Gastrocnemius medialis (tissue), 4 donors: ENCODE data around the gene RAB3A. TPM values are rescaled to one million over a fixed set of nuclear protein-coding genes. Genes with fewer than 3 reads are reported as not detected.

ENCODE experiments used
- ATAC-seq, 2 donors: fragments of 150-250 bp; one replicate each; pipeline ENCODE4 v1.9.1; 2016
- DNase-seq, 2 donors: peaks; one replicate each; pipeline ENCODE4 v3.0.0-alpha.2; 2019
- H3K27ac ChIP-seq, 4 donors: fragments of 200-600 bp; sonication (generic); 1 replicate in 1 of 4; 2 replicates in 3 of 4; pipeline ENCODE4 v1.5.1; 2016 to 2018; ENCODE audit warnings: mild to moderate bottlenecking in 2 of 4, moderate library complexity in 1 of 4
- H3K27me3 ChIP-seq, 3 donors: fragments of 200-600 bp; sonication (generic) in 2 of 3; 1 replicate in 1 of 3; 2 replicates in 2 of 3; pipeline versions ENCODE4 v1.5.1 to v1.6.0; 2016 to 2019; ENCODE audit warnings: mild to moderate bottlenecking in 1 of 3, moderate library complexity in 1 of 3
- H3K36me3 ChIP-seq, 2 donors: fragments of 200-600 bp; sonication (generic) in 1 of 2; one replicate each; pipeline ENCODE4 v1.5.1; 2017 to 2018
- H3K4me1 ChIP-seq, 2 donors: fragments of 200-600 bp; sonication (generic) in 1 of 2; one replicate each; pipeline ENCODE4 v1.5.1; 2016 to 2017; ENCODE audit warnings: mild to moderate bottlenecking in 2 of 2
- H3K4me3 ChIP-seq, 4 donors: fragments of 200-600 bp; sonication (generic) in 3 of 4; 1 replicate in 1 of 4; 2 replicates in 3 of 4; pipeline ENCODE4 v1.5.1; 2016 to 2019; ENCODE audit warnings: mild to moderate bottlenecking in 2 of 4
- H3K9me3 ChIP-seq, 3 donors: fragments of 200-600 bp; sonication (generic) in 2 of 3; 1 replicate in 1 of 3; 2 replicates in 2 of 3; pipeline ENCODE4 v1.5.1; 2016 to 2019
- POLR2A ChIP-seq, 2 donors: fragments of 450-650 bp; IDR thresholded peaks; one replicate each; pipeline ENCODE4 v1.6.1; 2017; ENCODE audit warnings: antibody characterized with exemption in 2 of 2, mild to moderate bottlenecking in 2 of 2, moderate library complexity in 2 of 2
- in situ Hi-C, 4 donors: fragments of 200-750 bp; cut with MboI; loops; one replicate each; pipeline versions ENCODE4 v1.15.0 to v1.8.0; 2017; ENCODE audit warnings: low sequenced_read_pairs in 4 of 4
- intact Hi-C: fragments of 100-400 bp; cut with DNase I; formaldehyde crosslinking; loops from one replicate; pipeline ENCODE4 v1.15.1; 2023; ENCODE audit warnings: low total_unique reads
- total RNA-seq, 4 donors: library from RNA; depleted of rRNA; stranded (reverse); fragments of >200 nt; gene quantifications; one replicate each; pipeline versions ENCODE4 v1.1.0 to v1.2.3, GENCODE V29; 2016
- TF ChIP-seq, protein P1 (sequence below), 5 experiments: fragments of 450-650 bp in 3 of 5; fragments of 200-600 bp in 2 of 5; sonication (generic) in 2 of 5; IDR thresholded peaks in 4 of 5; conservative IDR thresholded peaks in 1 of 5; 1 replicate in 4 of 5; 2 replicates in 1 of 5; pipeline ENCODE4 v1.5.1; 2016 to 2019; ENCODE audit warnings: antibody characterized with exemption in 5 of 5, mild to moderate bottlenecking in 3 of 5, moderate library complexity in 3 of 5

RAB3A gene
- total RNA-seq, 4 donors from 2014 or later, result 0.51 to 2.3 TPM; not detected in 2

DNA sequence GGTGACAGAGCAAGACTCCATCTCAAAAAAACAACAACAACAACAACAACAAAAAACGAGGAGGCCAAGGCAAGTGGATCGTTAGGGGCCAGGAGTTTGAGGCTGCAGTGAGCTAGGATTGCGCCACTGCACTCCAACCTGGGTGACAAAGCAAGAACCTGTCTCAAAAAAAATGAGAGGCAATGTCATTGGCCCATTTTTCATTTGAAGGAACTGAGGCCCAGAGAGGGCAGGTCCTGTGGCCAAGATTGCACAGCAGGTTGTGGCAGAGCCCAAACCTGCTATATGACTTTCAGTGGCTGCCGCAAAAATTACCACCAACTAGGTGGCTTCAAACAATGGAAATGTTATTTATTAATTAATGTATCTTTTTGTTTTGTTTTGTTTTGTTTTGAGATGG is 45.4 kb downstream of the RAB3A start:
- peaks cover 32 to 55% of the 10 kb centered on the region in 2 donors for H3K4me1 ChIP-seq
- DNase-seq (no peak), ATAC-seq (no peak)
- TF ChIP-seq, protein P1, sequence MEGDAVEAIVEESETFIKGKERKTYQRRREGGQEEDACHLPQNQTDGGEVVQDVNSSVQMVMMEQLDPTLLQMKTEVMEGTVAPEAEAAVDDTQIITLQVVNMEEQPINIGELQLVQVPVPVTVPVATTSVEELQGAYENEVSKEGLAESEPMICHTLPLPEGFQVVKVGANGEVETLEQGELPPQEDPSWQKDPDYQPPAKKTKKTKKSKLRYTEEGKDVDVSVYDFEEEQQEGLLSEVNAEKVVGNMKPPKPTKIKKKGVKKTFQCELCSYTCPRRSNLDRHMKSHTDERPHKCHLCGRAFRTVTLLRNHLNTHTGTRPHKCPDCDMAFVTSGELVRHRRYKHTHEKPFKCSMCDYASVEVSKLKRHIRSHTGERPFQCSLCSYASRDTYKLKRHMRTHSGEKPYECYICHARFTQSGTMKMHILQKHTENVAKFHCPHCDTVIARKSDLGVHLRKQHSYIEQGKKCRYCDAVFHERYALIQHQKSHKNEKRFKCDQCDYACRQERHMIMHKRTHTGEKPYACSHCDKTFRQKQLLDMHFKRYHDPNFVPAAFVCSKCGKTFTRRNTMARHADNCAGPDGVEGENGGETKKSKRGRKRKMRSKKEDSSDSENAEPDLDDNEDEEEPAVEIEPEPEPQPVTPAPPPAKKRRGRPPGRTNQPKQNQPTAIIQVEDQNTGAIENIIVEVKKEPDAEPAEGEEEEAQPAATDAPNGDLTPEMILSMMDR (IDR thresholded peaks at IDR 0.05 in 4 of 5, conservative IDR thresholded peaks at IDR 0.05 in 1 of 5), result no peak
- TF ChIP-seq POLR2A (IDR thresholded peaks at IDR 0.05), result no peak
- no peak overlapping the region for H3K4me3 ChIP-seq
- no peaks in the 10 kb centered on the region for H3K9me3 ChIP-seq
- peaks cover 0 to 15% of the 10 kb centered on the region in 2 donors for H3K36me3 ChIP-seq
- in situ Hi-C loops (no loop called here), intact Hi-C loops (loop anchor here (10.0 kb wide), 1 partner anchor 154 kb away; the partner anchor contains the start of gene ARRDC2)
- peak overlapping the region in 1 of 4 donors; percentile 100 for H3K27ac ChIP-seq
- H3K27me3 ChIP-seq, result no peaks in the 10 kb centered on the region

DNA sequence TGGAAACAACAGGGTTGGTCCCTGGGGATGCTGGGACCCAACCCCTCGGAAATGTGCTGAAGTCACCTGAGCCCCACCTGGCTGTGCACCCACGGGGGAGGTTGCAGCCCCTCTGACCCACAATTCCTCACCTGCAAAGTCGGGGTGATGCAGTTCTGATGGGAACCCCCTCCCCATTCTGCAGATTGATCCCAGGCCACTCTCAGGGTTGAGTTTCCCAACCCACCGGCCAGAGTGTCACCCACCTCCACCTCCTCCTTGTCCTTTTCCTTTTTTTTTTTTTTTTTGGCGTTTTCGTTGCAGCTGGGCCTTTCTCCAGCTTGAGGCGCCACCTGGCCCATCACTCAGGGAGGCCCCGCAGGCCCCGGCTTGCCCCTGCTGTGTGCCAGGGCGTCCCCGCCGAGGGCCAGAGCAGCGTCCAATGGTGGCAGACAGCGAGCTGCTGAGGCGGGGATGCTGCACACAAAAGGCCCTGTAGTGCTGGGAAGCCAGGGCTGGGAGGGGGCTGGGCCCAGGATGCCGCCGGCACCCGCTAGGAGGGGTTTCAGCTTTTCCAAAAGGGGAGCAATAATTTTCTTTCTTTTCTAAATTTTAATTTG is 46.3 kb downstream of the RAB3A start:
- H3K9me3 ChIP-seq, result no peaks in the 10 kb centered on the region
- no peak for ATAC-seq
- TF ChIP-seq, protein P1 (IDR thresholded peaks at IDR 0.05 in 4 of 5, conservative IDR thresholded peaks at IDR 0.05 in 1 of 5), result no peak
- TF ChIP-seq POLR2A (IDR thresholded peaks at IDR 0.05), result no peak
- peaks cover 32 to 55% of the 10 kb centered on the region in 2 donors for H3K4me1 ChIP-seq
- peak overlapping the region; percentile 58 to 100 (median 73) for H3K27ac ChIP-seq
- in situ Hi-C loops (no loop called here), intact Hi-C loops (loop anchor here (10.0 kb wide), 1 partner anchor 153 kb away; the partner anchor contains the start of gene ARRDC2)
- peak in 1 of 2 donors; percentile 66 for DNase-seq
- no peaks in the 10 kb centered on the region for H3K27me3 ChIP-seq
- peaks cover 0 to 6% of the 10 kb centered on the region in 2 donors for H3K36me3 ChIP-seq
- H3K4me3 ChIP-seq, result no peak overlapping the region

DNA sequence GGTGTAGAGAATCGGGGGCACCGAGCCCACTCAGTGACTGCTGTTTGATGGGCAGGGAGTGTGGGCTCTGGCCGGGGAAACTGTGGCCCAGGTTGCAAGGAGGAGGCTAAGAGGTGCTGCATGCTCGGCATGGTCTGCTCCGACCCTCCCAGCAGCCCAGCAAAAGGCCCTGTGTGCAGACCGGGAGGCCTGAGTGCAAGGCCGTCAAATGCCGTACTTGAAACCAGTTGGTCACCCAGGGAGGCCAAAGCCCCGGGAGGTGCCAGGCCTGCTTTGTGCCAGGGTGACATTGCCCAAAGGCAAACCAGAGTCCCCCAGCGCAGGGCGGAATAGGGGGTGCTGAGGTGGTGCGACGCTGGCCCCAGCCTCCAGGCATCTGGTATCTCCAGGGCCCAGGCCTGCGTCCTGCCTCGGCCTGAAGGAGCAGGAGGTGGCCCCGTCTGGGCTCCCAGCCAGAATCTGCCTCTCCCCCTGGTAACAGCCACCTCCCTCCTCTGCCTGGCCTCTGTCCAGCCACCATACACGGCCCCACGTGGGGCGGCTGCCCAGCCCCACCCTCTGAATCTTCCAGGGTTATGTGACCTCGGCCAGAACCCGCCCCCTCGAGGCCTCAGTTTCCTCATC is 46.9 kb downstream of the RAB3A start:
- H3K27me3 ChIP-seq, result no peaks in the 10 kb centered on the region
- H3K27ac ChIP-seq, result peak overlapping the region; percentile 58 to 100 (median 73)
- peak in 1 of 2 donors; percentile 85 for DNase-seq
- no peak overlapping the region for H3K4me3 ChIP-seq
- intact Hi-C loops (loop anchor here (10.0 kb wide), 1 partner anchor 152 kb away; the partner anchor contains the start of gene ARRDC2), in situ Hi-C loops (no loop called here)
- no peaks in the 10 kb centered on the region for H3K9me3 ChIP-seq
- peaks cover 0 to under 1% of the 10 kb centered on the region in 2 donors for H3K36me3 ChIP-seq
- no peak for TF ChIP-seq POLR2A (IDR thresholded peaks at IDR 0.05)
- TF ChIP-seq, protein P1 (IDR thresholded peaks at IDR 0.05 in 4 of 5, conservative IDR thresholded peaks at IDR 0.05 in 1 of 5), result no peak
- peaks cover 34 to 57% of the 10 kb centered on the region in 2 donors for H3K4me1 ChIP-seq
- ATAC-seq, result peak in 1 of 2 donors; percentile 8

DNA sequence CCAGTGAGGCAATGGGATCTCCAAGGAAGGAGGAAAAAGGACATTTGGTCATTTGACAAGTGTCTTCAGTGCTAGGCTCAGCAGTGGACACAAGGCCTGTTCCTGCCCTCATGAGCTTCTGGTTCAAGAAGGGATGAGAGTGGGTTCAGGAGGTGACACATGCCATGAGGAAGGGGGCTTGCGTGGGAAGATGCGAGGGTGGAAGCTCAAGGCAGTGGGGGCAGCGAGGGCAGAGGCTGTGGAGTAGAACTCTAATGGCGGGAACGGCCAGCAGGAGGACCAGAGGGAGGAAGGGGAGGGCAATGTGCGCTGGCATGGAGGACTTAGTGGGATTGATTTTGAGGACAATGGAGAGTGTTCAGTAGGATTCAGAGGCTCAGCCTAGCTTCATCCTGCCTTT is 47.6 kb downstream of the RAB3A start:
- peaks cover 37 to 57% of the 10 kb centered on the region in 2 donors for H3K4me1 ChIP-seq
- DNase-seq, result no peak
- intact Hi-C loops, result loop anchor here (10.0 kb wide), 1 partner anchor 151 kb away; the partner anchor contains the start of gene ARRDC2
- no peak for ATAC-seq
- H3K4me3 ChIP-seq, result no peak overlapping the region
- H3K27me3 ChIP-seq, result no peaks in the 10 kb centered on the region
- peak overlapping the region; percentile 58 to 100 (median 73) for H3K27ac ChIP-seq
- no peaks in the 10 kb centered on the region for H3K9me3 ChIP-seq
- in situ Hi-C loops, result no loop called here
- TF ChIP-seq, protein P1 (IDR thresholded peaks at IDR 0.05 in 4 of 5, conservative IDR thresholded peaks at IDR 0.05 in 1 of 5), result no peak
- H3K36me3 ChIP-seq, result no peaks in the 10 kb centered on the region
